Measurements from ENCODE around the gene LAMB1. TPM values are rescaled to one million over a fixed set of nuclear protein-coding genes. Genes with fewer than 3 reads are reported as not detected.

Gene LAMB1
- total and polyA plus RNA-seq, 2 of the 13 experiments (the other 11 are each of a cell fraction or from before 2014, with no cell fraction given): 109 to 124 TPM

GRCh38 chr7:107890962-107891635 is 111.9 kb downstream of the LAMB1 start, which contains the start of gene DLD (continued):
- TF ChIP-seq KIAA2018 (CRISPR knock-in tag; IDR thresholded peaks at IDR 0.05; ENCODE audit: borderline replicate concordance): no peak
- TF ChIP-seq NCOA5 (CRISPR knock-in tag; IDR thresholded peaks at IDR 0.05): no peak
- no peak for TF ChIP-seq ZBTB37 (CRISPR knock-in tag; IDR thresholded peaks at IDR 0.05)
- TF ChIP-seq ONECUT2 (CRISPR knock-in tag; IDR thresholded peaks at IDR 0.05): 0 out of 2 replicates have a peak, but pooled peaks have one; percentile 39
- TF ChIP-seq ZNF550 (CRISPR knock-in tag; IDR thresholded peaks at IDR 0.05; ENCODE audit: borderline replicate concordance): no peak
- TF ChIP-seq E2F2 (CRISPR knock-in tag; IDR thresholded peaks at IDR 0.05; ENCODE audit: borderline replicate concordance): 0 out of 2 replicates have a peak, but pooled peaks have one; percentile 44
- no peak for TF ChIP-seq TRIM24 (CRISPR knock-in tag; IDR thresholded peaks at IDR 0.05)
- TF ChIP-seq ZNF17 (CRISPR knock-in tag; IDR thresholded peaks at IDR 0.05): no peak
- TF ChIP-seq ZBTB39 (CRISPR knock-in tag; IDR thresholded peaks at IDR 0.05): no peak
- peak; percentile 93 for TF ChIP-seq RNF2 (conservative IDR thresholded peaks at IDR 0.05; ENCODE audit: low read depth)
- TF ChIP-seq MNT (IDR thresholded peaks at IDR 0.05): no peak
- TF ChIP-seq THYN1 (CRISPR knock-in tag; IDR thresholded peaks at IDR 0.05; ENCODE audit: borderline replicate concordance, low read depth): no peak

Data from HepG2 (cell line).